ELR (cell line): ENCODE measurements around the gene COL20A1.

Experiments used
- DNase-seq: peaks from one replicate; pipeline ENCODE4 v3.0.0-alpha.2; 2015; ENCODE audit warnings: low read depth

COL20A1 gene

GRCh38 chr20:63278661-63279060, 14.3 kb upstream of the COL20A1 start:
- DNase-seq, result no peak

- no peak for DNase-seq
Measured at GRCh38 chr20:63279931-63280330, 13.1 kb upstream of the COL20A1 start.

- DNase-seq, result no peak
Measured at GRCh38 chr20:63280371-63280770, 12.6 kb upstream of the COL20A1 start.

GRCh38 chr20:63280929-63281545, 11.9 kb upstream of the COL20A1 start:
- DNase-seq, result peak; percentile 39

GRCh38 chr20:63281742-63282665, 11.0 kb upstream of the COL20A1 start:
- DNase-seq, result no peak

GRCh38 chr20:63282946-63283345, 10.0 kb upstream of the COL20A1 start:
- DNase-seq, result no peak

- DNase-seq, result no peak
Measured at GRCh38 chr20:63283397-63284082, 9.4 kb upstream of the COL20A1 start.

GRCh38 chr20:63284083-63284440, 8.9 kb upstream of the COL20A1 start:
- DNase-seq, result no peak

- DNase-seq, result no peak
Measured at GRCh38 chr20:63284544-63284949, 8.4 kb upstream of the COL20A1 start.

- no peak for DNase-seq
Measured at GRCh38 chr20:63284981-63285524, 7.9 kb upstream of the COL20A1 start.

- no peak for DNase-seq
Measured at GRCh38 chr20:63285636-63286615, 7.1 kb upstream of the COL20A1 start.

- DNase-seq, result no peak
Measured at GRCh38 chr20:63286781-63287696, 5.9 kb upstream of the COL20A1 start.

- DNase-seq, result no peak
Measured at GRCh38 chr20:63287697-63288580, 5.0 kb upstream of the COL20A1 start.

- DNase-seq, result no peak
Measured at GRCh38 chr20:63288581-63289251, 4.3 kb upstream of the COL20A1 start.

GRCh38 chr20:63289311-63290135, 3.5 kb upstream of the COL20A1 start:
- no peak for DNase-seq

- no peak for DNase-seq
Measured at GRCh38 chr20:63290136-63290676, 2.8 kb upstream of the COL20A1 start.

- DNase-seq, result peak; percentile 50
Measured at GRCh38 chr20:63290677-63291472, 2.1 kb upstream of the COL20A1 start.
